Activated T-cell treated with anti-CD3 and anti-CD28 coated beads, Interleukin-2, amount 50 U/mL, for 72 hours (primary cell): ENCODE measurements around the gene OR6Y1. TPM values are rescaled to one million over a fixed set of nuclear protein-coding genes. Genes with fewer than 3 reads are reported as not detected.

ENCODE experiments used
- ATAC-seq, 2 donors: fragments of 150-1000 bp; cut with Tn5 transposase; replicated peaks in 1 of 2; 2 replicates each; pipeline ENCODE4 v1.10.0; 2021; ENCODE audit warnings: moderate library complexity in 2 of 2, mild to moderate bottlenecking in 1 of 2
- DNase-seq, 2 donors: peaks; one replicate each; pipeline ENCODE4 v3.0.0; 2021 to 2022; ENCODE audit warnings: mixed read lengths in 1 of 2
- H3K27ac Mint-ChIP-seq: one replicate; pipeline ENCODE4 v1.8.0; 2022; ENCODE audit warnings: mild to moderate bottlenecking, moderate library complexity, mixed read lengths
- H3K27me3 Mint-ChIP-seq: one replicate; pipeline ENCODE4 v1.8.0; 2022; ENCODE audit warnings: low read depth, mixed read lengths
- H3K36me3 Mint-ChIP-seq, 2 donors: one replicate each; pipeline ENCODE4 v1.8.0; 2022; ENCODE audit warnings: mixed read lengths in 2 of 2, mild to moderate bottlenecking in 1 of 2; ENCODE audit not compliant: insufficient read depth in 2 of 2
- H3K4me1 Mint-ChIP-seq: one replicate; pipeline ENCODE4 v1.8.0; 2022; ENCODE audit warnings: low read depth, mixed read lengths
- H3K4me3 Mint-ChIP-seq, 2 donors: one replicate each; pipeline ENCODE4 v1.8.0; 2022; ENCODE audit warnings: mild to moderate bottlenecking in 2 of 2, mixed read lengths in 2 of 2, moderate library complexity in 2 of 2
- H3K9me3 Mint-ChIP-seq, 2 donors: one replicate each; pipeline ENCODE4 v1.8.0; 2022; ENCODE audit warnings: mixed read lengths in 2 of 2
- total RNA-seq, 2 donors: library from RNA; stranded (reverse); gene quantifications; one replicate each; pipeline ENCODE4 v1.2.3, GENCODE V29; 2022

Gene OR6Y1
- total RNA-seq, 2 donors from 2014 or later, result not detected

DNA sequence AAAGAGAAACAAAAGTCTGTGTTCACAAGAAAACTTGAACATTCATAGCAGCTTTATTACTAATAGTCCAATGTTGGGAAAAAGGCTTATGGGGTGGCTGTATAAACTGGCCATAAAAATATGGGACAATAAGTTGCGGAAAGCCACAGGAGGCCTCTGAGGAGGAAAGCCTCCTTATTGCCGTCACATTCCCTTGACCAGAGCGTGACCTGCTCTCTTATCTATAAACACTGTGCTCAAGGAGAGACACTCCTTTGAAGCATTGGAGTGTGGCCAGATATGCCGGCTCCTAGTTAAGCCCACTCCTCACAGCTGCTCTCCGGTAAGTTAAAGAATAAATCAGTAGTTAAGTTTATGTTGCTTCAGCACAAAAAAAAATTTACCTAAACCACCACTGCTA is 19.7 kb downstream of the OR6Y1 start:
- ATAC-seq, result no peak
- H3K36me3 Mint-ChIP-seq, result no peaks in the 10 kb centered on the region
- no peaks in the 10 kb centered on the region for H3K4me1 Mint-ChIP-seq
- no peak overlapping the region for H3K4me3 Mint-ChIP-seq
- no peak for DNase-seq
- no peaks in the 10 kb centered on the region for H3K9me3 Mint-ChIP-seq
- H3K27ac Mint-ChIP-seq, result no peak overlapping the region
- H3K27me3 Mint-ChIP-seq, result peaks cover 6% of the 10 kb centered on the region

DNA sequence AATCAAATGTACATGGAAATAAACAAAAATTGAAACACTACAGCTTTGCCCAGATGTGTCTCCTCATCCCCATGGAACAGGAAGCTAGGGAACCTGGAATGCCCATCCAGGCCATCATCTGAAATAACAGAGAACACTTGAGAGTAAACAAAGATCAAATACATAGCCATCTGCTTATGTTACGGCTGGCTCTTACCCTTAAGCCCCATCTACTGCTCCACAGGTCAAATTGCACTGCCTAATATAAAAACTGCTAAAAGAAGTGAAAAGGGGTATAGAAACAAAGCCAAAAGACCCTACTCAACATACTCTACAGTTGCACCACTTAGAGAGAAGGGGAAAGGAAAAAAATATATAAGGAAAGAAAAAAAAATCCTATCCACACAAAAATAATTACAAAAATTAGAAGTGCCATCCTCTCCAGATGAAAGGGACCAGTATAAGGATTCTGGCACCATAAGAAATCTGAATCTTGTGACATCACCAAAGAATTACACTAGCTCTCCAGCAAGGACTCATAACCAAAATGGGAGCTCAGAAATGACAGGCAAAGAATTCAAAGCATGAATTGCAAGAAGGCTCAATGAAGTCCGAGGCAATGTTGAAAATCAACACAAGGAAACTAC is 26.9 kb downstream of the OR6Y1 start:
- no peak overlapping the region for H3K4me3 Mint-ChIP-seq
- H3K9me3 Mint-ChIP-seq, result no peaks in the 10 kb centered on the region
- H3K27ac Mint-ChIP-seq, result no peak overlapping the region
- H3K27me3 Mint-ChIP-seq, result peaks cover 33% of the 10 kb centered on the region
- H3K4me1 Mint-ChIP-seq, result no peaks in the 10 kb centered on the region
- peaks cover 0 to 2% of the 10 kb centered on the region in 2 donors for H3K36me3 Mint-ChIP-seq
- peak in 1 of 2 donors; percentile 1 for DNase-seq
- ATAC-seq, result no peak

DNA sequence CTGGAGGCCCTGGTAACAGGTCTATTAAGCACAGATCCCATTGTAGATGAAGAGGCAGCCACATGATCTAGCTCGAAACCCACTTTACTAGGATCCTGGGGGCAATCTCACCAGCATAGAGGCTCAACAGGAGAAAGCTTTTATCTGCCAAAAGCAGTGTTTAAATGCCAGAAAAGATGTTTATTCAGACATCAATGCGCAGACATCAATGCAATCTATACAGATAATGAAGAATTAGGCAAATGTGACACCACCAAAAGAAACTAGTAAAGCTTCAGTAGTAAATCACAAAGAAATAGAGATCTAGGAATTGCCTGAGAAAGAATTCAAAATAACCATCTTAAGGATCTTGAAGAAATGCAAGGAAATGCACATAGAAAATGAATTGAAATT is 32.5 kb downstream of the OR6Y1 start:
- peaks cover 24% of the 10 kb centered on the region for H3K27me3 Mint-ChIP-seq
- no peak overlapping the region for H3K4me3 Mint-ChIP-seq
- no peak for ATAC-seq
- H3K4me1 Mint-ChIP-seq, result no peaks in the 10 kb centered on the region
- no peak for DNase-seq
- no peaks in the 10 kb centered on the region for H3K36me3 Mint-ChIP-seq
- H3K9me3 Mint-ChIP-seq, result no peaks in the 10 kb centered on the region
- H3K27ac Mint-ChIP-seq, result no peak overlapping the region

DNA sequence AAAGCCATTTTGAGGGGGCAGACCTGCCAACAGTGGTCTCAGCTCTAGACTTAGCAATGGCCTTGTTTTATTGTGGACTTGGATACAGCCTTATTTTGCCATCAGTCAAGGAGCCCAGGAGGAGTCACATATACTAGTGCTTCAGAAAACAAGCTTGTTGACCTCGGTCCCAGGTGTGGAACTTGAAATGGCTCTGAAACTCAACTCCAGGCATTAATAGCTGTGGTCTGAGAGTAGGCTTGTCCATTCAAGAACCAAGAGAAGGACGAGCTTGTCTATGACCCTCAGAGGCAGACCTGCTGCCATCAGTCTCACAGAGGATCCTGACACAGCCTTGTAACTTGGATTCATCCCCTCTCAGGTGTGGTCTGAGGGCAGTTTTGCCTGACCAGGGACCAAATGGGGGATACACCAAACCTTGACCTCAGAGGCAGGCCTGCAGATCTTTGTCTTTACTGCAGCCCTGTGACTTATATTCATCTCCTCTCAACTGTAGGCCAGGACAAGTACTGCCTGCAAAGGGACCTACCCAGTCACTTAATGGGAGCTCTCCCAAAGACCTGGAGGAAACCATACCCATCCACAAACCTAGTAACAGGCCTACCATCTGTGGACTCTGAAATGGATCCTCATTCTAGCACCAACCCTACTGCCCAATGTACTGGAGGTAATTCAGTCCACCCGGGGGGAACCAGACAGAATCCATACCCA is 33.1 kb downstream of the OR6Y1 start:
- Mint-ChIP-seq H3K36me3 (no peaks in the 10 kb centered on the region), H3K4me3 (no peak overlapping the region), H3K27ac (no peak overlapping the region), H3K4me1 (no peaks in the 10 kb centered on the region), H3K9me3 (no peaks in the 10 kb centered on the region), H3K27me3 (peaks cover 24% of the 10 kb centered on the region)
- ATAC-seq (no peak), DNase-seq (no peak)

DNA sequence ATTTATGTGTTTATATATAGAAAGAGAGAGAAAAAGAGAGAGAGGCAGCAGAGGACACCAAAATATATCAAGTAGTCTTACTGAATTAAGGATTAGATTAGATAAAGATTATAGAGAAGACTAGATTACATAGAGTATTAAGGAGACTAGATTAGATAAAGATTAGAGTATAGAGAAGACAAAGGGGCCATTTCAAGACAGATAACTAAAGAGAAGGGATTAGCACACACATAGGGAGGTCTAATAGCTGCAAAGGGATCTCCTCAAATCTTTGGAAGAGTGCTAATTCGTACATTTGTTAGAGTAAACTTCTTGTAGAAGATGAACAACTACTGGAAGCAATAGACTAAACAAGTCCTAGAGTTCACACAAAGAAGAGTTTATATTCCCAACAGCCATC is 34.2 kb downstream of the OR6Y1 start:
- Mint-ChIP-seq H3K27me3 (peaks cover 23% of the 10 kb centered on the region), H3K27ac (no peak overlapping the region)

DNA sequence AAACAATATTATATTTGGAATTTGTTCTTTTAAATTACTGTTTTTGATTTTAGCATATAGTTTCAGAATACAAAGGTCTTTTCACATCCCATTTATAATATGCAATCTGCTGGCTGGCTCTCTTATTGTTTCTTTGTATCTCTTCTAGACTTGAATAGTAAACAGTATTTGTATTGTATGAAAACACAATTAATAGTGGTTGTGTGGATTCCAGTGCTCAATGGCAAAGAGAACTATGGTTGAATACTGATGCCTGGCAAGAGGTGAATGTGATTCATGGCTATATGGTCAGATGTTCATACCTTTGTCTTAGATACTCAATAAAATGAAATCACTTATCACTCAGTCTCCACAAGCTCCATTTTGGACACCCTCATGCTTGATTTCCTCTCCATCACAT is 37.2 kb downstream of the OR6Y1 start:
- peaks cover 6% of the 10 kb centered on the region for H3K27me3 Mint-ChIP-seq
- H3K9me3 Mint-ChIP-seq, result no peaks in the 10 kb centered on the region
- ATAC-seq (no peak), DNase-seq (no peak)
- no peaks in the 10 kb centered on the region for H3K4me1 Mint-ChIP-seq
- no peaks in the 10 kb centered on the region for H3K36me3 Mint-ChIP-seq
- H3K4me3 Mint-ChIP-seq, result no peak overlapping the region
- H3K27ac Mint-ChIP-seq, result no peak overlapping the region

More for the DNA sequence above, 34.2 kb downstream of the OR6Y1 start:
- Mint-ChIP-seq H3K4me3 (no peak overlapping the region), H3K4me1 (no peaks in the 10 kb centered on the region), H3K36me3 (no peaks in the 10 kb centered on the region), H3K9me3 (no peaks in the 10 kb centered on the region)
- DNase-seq, result no peak
- no peak for ATAC-seq

DNA sequence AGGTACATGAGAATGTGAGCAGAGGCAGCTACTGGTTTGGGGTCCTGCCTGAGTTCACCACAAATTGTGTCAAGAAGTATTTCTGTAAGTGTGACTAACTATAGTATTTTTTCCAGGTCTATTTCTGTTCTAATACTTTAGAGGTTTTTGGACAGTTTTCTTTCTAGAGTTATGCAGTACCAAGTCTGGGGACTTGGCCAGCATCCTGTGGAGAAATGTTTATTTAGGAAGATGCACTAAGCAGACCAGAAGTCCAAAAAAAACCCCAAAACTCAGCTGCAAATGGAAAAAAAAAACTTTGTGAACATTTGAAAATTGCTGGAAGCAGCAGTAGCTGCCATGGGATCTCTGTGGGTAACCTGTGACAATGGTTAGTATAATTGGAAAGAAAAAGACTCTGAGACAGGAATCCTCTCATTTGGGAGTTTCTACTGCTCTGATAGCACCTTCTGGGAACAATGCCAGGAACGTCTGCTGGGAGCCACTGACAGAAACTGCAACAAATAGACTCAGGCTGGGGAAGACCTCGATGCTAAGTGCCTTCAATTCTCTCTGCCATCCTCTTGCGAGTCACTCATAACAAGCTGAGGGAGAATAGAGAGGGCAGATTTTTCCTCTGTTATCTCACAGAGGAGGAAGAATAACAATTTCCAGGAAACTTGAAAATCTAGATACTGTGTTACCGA is 44.6 kb downstream of the OR6Y1 start:
- no peaks in the 10 kb centered on the region for H3K4me1 Mint-ChIP-seq
- no peaks in the 10 kb centered on the region for H3K9me3 Mint-ChIP-seq
- no peak overlapping the region for H3K4me3 Mint-ChIP-seq
- H3K36me3 Mint-ChIP-seq, result peaks cover 0 to 2% of the 10 kb centered on the region in 2 donors
- H3K27me3 Mint-ChIP-seq, result peaks cover 13% of the 10 kb centered on the region
- no peak for DNase-seq
- H3K27ac Mint-ChIP-seq, result no peak overlapping the region
- no peak for ATAC-seq

DNA sequence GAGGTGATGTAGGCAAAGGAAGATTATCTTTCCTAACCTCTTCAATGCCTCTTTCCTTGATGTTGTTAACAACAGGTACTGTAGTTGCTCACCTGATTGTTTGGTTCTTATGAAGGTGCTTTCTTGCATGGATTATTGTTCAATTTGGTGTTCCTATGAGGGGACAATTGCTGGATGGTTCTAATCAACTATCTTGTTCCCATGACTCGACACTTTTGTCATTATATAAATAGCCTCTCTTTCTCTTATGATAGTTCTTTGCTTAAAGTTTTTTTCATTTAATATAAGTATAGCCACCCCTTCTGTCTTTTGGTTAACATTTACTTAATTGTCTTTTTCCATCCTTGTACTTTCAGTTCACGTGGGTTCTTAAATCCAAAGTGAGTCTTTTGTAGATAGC is 46.7 kb downstream of the OR6Y1 start:
- Mint-ChIP-seq H3K27ac (no peak overlapping the region), H3K4me1 (no peaks in the 10 kb centered on the region), H3K36me3 (peaks cover 2 to 3% of the 10 kb centered on the region in 2 donors), H3K4me3 (no peak overlapping the region), H3K27me3 (peaks cover 13% of the 10 kb centered on the region), H3K9me3 (no peaks in the 10 kb centered on the region)
- no peak for DNase-seq
- no peak for ATAC-seq

DNA sequence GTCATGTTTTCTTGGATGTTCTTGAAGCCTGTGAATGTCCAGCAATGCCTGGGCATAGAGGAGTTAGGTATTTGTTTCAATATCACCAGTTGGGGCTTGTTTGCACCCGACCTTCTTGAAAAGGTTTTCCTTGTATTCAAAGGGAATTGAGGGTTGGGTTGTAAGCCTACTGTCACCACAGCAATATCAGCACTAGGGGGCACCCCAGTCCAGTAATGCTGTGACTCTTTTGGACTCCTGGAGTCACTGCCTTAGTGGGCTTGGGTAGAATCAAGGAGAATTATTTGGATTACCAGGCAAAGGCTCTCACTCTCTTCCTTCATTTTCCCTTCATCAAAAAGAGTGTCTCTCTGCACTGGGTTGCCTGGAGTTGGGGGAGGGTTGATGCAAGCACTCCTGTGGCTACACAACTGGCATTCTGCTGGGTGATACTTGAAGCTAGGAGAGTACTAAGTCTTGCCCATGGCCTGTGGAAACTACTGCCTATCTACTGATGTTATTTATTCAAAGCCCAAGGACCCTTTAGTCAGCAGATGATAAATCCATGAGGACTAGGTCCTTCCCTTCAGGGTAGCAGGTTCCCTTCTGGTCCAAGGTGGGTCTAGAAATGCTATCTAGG is 47.7 kb downstream of the OR6Y1 start:
- peak; percentile 43 to 59 for ATAC-seq

DNA sequence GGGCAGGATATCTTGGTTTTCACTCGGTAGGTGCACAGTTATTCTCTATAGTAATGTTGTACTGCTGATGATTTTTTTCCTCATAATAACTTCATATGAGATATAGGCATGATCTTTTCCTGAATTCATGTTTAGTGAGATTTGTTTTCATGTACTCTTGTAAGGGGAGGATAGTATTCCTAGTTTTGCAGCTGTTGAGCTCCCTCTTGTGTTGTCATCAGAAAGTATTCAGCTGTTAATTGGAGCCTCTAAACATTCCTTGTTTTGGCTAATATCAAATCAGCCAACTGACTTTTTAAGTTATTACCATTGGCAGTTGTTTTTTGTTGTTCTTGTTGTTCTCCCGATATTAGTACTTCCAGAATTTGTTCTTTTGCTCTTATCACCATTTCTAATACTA is 57.8 kb downstream of the OR6Y1 start:
- DNase-seq (no peak), ATAC-seq (no peak)
- Mint-ChIP-seq H3K9me3 (no peaks in the 10 kb centered on the region), H3K27ac (no peak overlapping the region), H3K4me3 (no peak overlapping the region), H3K36me3 (no peaks in the 10 kb centered on the region), H3K27me3 (peaks cover 13% of the 10 kb centered on the region), H3K4me1 (no peaks in the 10 kb centered on the region)

More for the DNA sequence above, 47.7 kb downstream of the OR6Y1 start:
- no peaks in the 10 kb centered on the region for H3K4me1 Mint-ChIP-seq
- H3K27ac Mint-ChIP-seq, result no peak overlapping the region
- no peaks in the 10 kb centered on the region for H3K9me3 Mint-ChIP-seq
- H3K36me3 Mint-ChIP-seq, result peaks cover 2 to 4% of the 10 kb centered on the region in 2 donors
- peak; percentile 43 to 47 for DNase-seq
- peaks cover 13% of the 10 kb centered on the region for H3K27me3 Mint-ChIP-seq
- H3K4me3 Mint-ChIP-seq, result no peak overlapping the region

DNA sequence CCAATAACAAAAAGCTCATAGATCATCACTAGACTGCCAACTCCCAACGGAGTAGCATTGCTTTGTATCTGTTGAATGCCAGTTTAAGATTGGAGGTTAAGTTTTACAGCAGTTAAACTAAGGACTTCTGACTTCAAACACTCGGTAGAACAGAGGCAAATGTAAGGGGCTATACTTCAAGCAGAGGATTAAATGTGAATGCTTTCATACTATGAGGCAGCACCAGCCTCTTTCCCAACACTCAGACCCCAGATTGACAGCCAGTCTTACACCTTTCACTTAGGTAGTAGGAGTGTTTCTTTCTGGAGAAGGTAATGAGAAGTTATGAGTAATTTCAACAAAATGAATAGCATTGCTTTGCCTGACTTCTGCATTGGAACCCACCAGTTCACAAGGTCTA is 59.4 kb downstream of the OR6Y1 start:
- DNase-seq (no peak), ATAC-seq (no peak)
- no peaks in the 10 kb centered on the region for H3K36me3 Mint-ChIP-seq
- no peaks in the 10 kb centered on the region for H3K9me3 Mint-ChIP-seq
- H3K4me3 Mint-ChIP-seq, result no peak overlapping the region
- H3K27ac Mint-ChIP-seq, result no peak overlapping the region
- H3K4me1 Mint-ChIP-seq, result no peaks in the 10 kb centered on the region
- peaks cover 13% of the 10 kb centered on the region for H3K27me3 Mint-ChIP-seq
